HepG2 (cell line): ENCODE results near the gene INPP5E. TPM values are rescaled to one million over a fixed set of nuclear protein-coding genes. Genes with fewer than 3 reads are reported as not detected.

Source experiments
- ADNP ChIP-seq: sonication (generic); formaldehyde crosslinking; IDR thresholded peaks from 2 replicates; pipeline ENCODE4 v1.4.0; 2020; ENCODE audit warnings: missing genetic modification reagents
- CC2D1A ChIP-seq: sonication (generic); formaldehyde crosslinking; IDR thresholded peaks from 2 replicates; pipeline ENCODE4 v1.8.1; 2023; ENCODE audit warnings: mild to moderate bottlenecking, missing genetic modification reagents
- DNMT1 ChIP-seq: sonication (generic); formaldehyde crosslinking; IDR thresholded peaks from 2 replicates; pipeline ENCODE4 v1.5.1; 2020; ENCODE audit warnings: mild to moderate bottlenecking, missing genetic modification reagents
- FIP1L1 ChIP-seq: fragments of 200-400 bp; formaldehyde crosslinking; IDR thresholded peaks from 2 replicates; pipeline ENCODE4 v1.6.1; 2018; ENCODE audit warnings: low read depth, mild to moderate bottlenecking, low read length, moderate library complexity, borderline replicate concordance; ENCODE audit not compliant: insufficient read depth
- FLYWCH1 ChIP-seq: sonication (generic); formaldehyde crosslinking; IDR thresholded peaks from 2 replicates; pipeline ENCODE4 v1.8.1; 2023; ENCODE audit warnings: mild to moderate bottlenecking, missing genetic modification reagents
- GPN1 ChIP-seq: sonication (generic); formaldehyde crosslinking; IDR thresholded peaks from 2 replicates; pipeline ENCODE4 v1.5.1; 2020; ENCODE audit warnings: missing genetic modification reagents, borderline replicate concordance
- HES4 ChIP-seq: sonication (generic); formaldehyde crosslinking; IDR thresholded peaks from 2 replicates; pipeline ENCODE4 v1.9.0; 2021; ENCODE audit warnings: mild to moderate bottlenecking, missing genetic modification reagents, borderline replicate concordance
- HNRNPLL ChIP-seq: fragments of 200-400 bp; formaldehyde crosslinking; IDR thresholded peaks from 2 replicates; pipeline ENCODE4 v1.6.1; 2017; ENCODE audit warnings: mild to moderate bottlenecking, low read depth, low read length; ENCODE audit not compliant: poor library complexity, severe bottlenecking
- JUN ChIP-seq: sonication (generic); formaldehyde crosslinking; IDR thresholded peaks from 2 replicates; pipeline ENCODE4 v1.4.0; 2020; ENCODE audit warnings: mild to moderate bottlenecking, missing genetic modification reagents
- KMT2A ChIP-seq: sonication (generic); formaldehyde crosslinking; IDR thresholded peaks from 2 replicates; pipeline ENCODE4 v1.4.0; 2020; ENCODE audit warnings: missing genetic modification reagents
- LCORL ChIP-seq, 2 experiments: fragments of 450-650 bp in 1 of 2; sonication (generic) in 1 of 2; formaldehyde crosslinking in 1 of 2; IDR thresholded peaks; 2 replicates each; pipeline versions ENCODE4 v1.5.0 to v1.6.1; 2017 to 2020; ENCODE audit warnings: antibody characterized with exemption in 1 of 2, missing genetic modification reagents in 1 of 2
- POLR2A ChIP-seq, 2 experiments: IDR thresholded peaks; 2 replicates each; pipeline ENCODE4 v1.6.1; 2011; ENCODE audit warnings: low read depth in 2 of 2, low read length in 2 of 2, mild to moderate bottlenecking in 1 of 2, moderate library complexity in 1 of 2; ENCODE audit not compliant: insufficient read depth in 1 of 2
- POLR2AphosphoS5 ChIP-seq: IDR thresholded peaks from 2 replicates; pipeline ENCODE4 v1.6.1; 2012; ENCODE audit warnings: low read depth, low read length
- RELA ChIP-seq: sonication (generic); formaldehyde crosslinking; IDR thresholded peaks from 2 replicates; pipeline ENCODE4 v1.4.0; 2020; ENCODE audit warnings: missing genetic modification reagents
- SIX1 ChIP-seq: sonication (generic); formaldehyde crosslinking; IDR thresholded peaks from 2 replicates; pipeline ENCODE4 v1.4.0; 2020; ENCODE audit warnings: missing genetic modification reagents, borderline replicate concordance
- SMC3 ChIP-seq: IDR thresholded peaks from 2 replicates; pipeline ENCODE4 v1.6.1; 2011; ENCODE audit warnings: low read length, improper control_type of control experiment
- ZFP36L1 ChIP-seq: sonication (generic); formaldehyde crosslinking; IDR thresholded peaks from 2 replicates; pipeline ENCODE4 v1.8.0; 2022; ENCODE audit warnings: mild to moderate bottlenecking, missing genetic modification reagents, moderate library complexity
- ZNF136 ChIP-seq: sonication (generic); formaldehyde crosslinking; IDR thresholded peaks from 2 replicates; pipeline ENCODE4 v1.8.1; 2022; ENCODE audit warnings: low read depth, mild to moderate bottlenecking, moderate library complexity, missing genetic modification reagents
- ZNF367 ChIP-seq: sonication (generic); formaldehyde crosslinking; IDR thresholded peaks from 2 replicates; pipeline ENCODE4 v1.4.0; 2020; ENCODE audit warnings: missing genetic modification reagents, borderline replicate concordance
- ZNF546 ChIP-seq: sonication (generic); formaldehyde crosslinking; conservative IDR thresholded peaks from 2 replicates; pipeline ENCODE4 v1.8.1; 2023; ENCODE audit warnings: mild to moderate bottlenecking, missing genetic modification reagents
- ZNF563 ChIP-seq: sonication (generic); formaldehyde crosslinking; IDR thresholded peaks from 2 replicates; pipeline ENCODE4 v1.8.0; 2022; ENCODE audit warnings: mild to moderate bottlenecking, moderate library complexity, missing genetic modification reagents
- ZNF775 ChIP-seq: sonication (generic); formaldehyde crosslinking; IDR thresholded peaks from 2 replicates; pipeline ENCODE4 v1.4.0; 2020; ENCODE audit warnings: missing genetic modification reagents, mild to moderate bottlenecking, moderate library complexity, borderline replicate concordance
- ZNF781 ChIP-seq: sonication (generic); formaldehyde crosslinking; IDR thresholded peaks from 2 replicates; pipeline ENCODE4 v1.5.1; 2020; ENCODE audit warnings: borderline replicate concordance, mild to moderate bottlenecking, missing genetic modification reagents; ENCODE audit errors: not compliant biosample characterization
- ZNF883 ChIP-seq: sonication (generic); formaldehyde crosslinking; IDR thresholded peaks from 2 replicates; pipeline ENCODE4 v1.5.1; 2020; ENCODE audit warnings: mild to moderate bottlenecking, missing genetic modification reagents; ENCODE audit errors: not compliant biosample characterization
- polyA plus RNA-seq, 8 experiments: library from polyadenylated mRNA; depleted of rRNA in 3 of 8; stranded (reverse) in 7 of 8; unstranded in 1 of 8; fragments of >200 nt; fragmentation: Illumina TruSeq in 4 of 8; extraction: Trizol in 4 of 8; gene quantifications; 2 replicates each; pipeline versions ENCODE4 v1.2.1 to v1.2.3, GENCODE V29; 2011 to 2016; ENCODE audit warnings: low read depth in 4 of 8, missing spikeins in 1 of 8, mixed read lengths in 1 of 8; ENCODE audit not compliant: insufficient read depth in 1 of 8
- total RNA-seq, 5 experiments: library from RNA; depleted of rRNA; stranded (reverse); fragments of >200 nt; fragmentation: Illumina TruSeq; extraction: Trizol; gene quantifications; 2 replicates each; pipeline ENCODE4 v1.2.3, GENCODE V29; 2016; ENCODE audit warnings: low read depth in 1 of 5
- TF ChIP-seq, protein P1 (sequence below): sonication (generic); formaldehyde crosslinking; IDR thresholded peaks from 2 replicates; pipeline ENCODE4 v1.5.1; 2020; ENCODE audit warnings: missing genetic modification reagents, mild to moderate bottlenecking, borderline replicate concordance
- TF ChIP-seq, protein P2 (sequence below): IDR thresholded peaks from 2 replicates; pipeline ENCODE4 v1.6.1; 2018; ENCODE audit warnings: missing genetic modification reagents, mild to moderate bottlenecking, missing compliant biosample characterization
- TF ChIP-seq, protein P3 (sequence below): sonication (generic); formaldehyde crosslinking; IDR thresholded peaks from 2 replicates; pipeline ENCODE4 v1.4.0; 2020; ENCODE audit warnings: mild to moderate bottlenecking, missing genetic modification reagents
- TF ChIP-seq, protein P4 (sequence below): sonication (generic); formaldehyde crosslinking; IDR thresholded peaks from 2 replicates; pipeline ENCODE4 v1.5.0; 2020; ENCODE audit warnings: missing genetic modification reagents

The INPP5E gene
- total and polyA plus RNA-seq, 2 of the 13 experiments (the other 11 are each of a cell fraction or from before 2014, with no cell fraction given): 5.5 TPM

DNA sequence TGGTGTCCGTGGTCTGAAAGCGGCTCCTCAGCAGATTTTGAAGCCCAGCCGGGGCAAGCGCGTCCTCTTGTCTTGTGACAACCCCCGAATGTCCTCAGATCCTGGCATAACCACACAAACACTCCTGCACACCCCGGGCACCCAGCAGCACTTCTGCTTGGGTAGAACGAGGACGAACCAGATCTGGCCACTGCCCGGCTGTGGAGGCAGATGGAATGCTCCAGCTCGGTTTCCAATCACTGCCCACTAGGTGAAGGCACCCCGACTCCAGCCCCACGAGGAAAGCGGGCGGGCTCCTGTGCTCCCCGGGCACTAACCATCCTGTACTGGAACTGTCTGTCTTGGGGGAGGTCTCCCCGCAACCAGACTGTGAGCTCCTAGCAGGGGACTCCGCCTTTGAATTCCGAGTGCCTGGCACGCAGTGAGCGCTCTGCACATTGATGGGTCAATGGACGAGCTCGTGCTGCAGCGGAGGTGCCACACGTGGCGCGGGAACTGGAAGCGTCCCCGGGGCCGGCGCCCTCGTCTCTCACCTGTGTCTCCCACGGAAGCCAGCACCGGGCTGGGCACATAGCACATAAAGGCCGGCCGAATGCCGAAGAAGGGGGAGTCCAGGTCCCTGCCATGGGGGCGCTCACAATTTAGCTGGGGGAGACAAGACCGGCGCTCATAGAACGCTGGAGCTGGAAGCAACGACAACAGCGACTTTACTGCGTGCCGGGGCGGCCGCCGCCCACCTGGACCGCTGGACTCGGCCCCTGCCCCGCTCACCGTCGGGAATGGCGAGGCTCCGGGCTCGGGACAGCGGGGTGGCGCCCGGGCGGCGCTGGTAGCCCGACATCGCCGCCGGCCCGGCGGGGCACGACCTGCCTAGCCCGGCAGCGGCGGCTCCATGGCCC is 29.8 kb downstream of the INPP5E start (continued):
- TF ChIP-seq, protein P1, sequence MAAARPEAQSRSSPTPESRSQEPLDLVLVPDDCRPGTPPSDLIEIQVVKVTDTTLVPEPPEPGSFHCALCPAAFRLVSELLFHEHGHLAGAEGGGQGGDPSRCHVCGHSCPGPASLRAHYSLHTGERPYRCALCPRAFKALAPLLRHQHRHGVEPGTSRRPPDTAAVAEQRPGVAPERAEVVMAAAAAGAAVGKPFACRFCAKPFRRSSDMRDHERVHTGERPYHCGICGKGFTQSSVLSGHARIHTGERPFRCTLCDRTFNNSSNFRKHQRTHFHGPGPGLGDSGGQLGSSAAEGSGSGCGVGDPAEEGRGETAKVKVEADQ: no peak
- TF ChIP-seq ZNF781 (CRISPR knock-in tag) (no peak), RELA (no peak), HES4 (peak; percentile 18; the same call in 1 of the 2 replicates), FLYWCH1 (CRISPR knock-in tag) (no peak), POLR2A (IDR thresholded peaks at IDR 0.05; ENCODE audit: insufficient read depth in 1 of 2, low read depth in 2 of 2, low read length in 2 of 2) (0 out of 4 replicates have a peak, but pooled peaks of 1 of the 2 experiments have one; percentile 25), ZNF883 (no peak), ZFP36L1 (no peak), POLR2AphosphoS5 (no peak), LCORL (IDR thresholded peaks at IDR 0.05) (no peak), LCORL (CRISPR knock-in tag; IDR thresholded peaks at IDR 0.05) (no peak), ZNF775 (no peak), GPN1 (CRISPR knock-in tag) (0 out of 2 replicates have a peak, but pooled peaks have one; percentile 26), ADNP (CRISPR knock-in tag) (no peak), SIX1 (CRISPR knock-in tag) (no peak), ZNF546 (CRISPR knock-in tag) (peak; percentile 40; the same call in 1 of the 2 replicates), SMC3 (no peak), CC2D1A (CRISPR knock-in tag) (no peak), KMT2A (CRISPR knock-in tag) (no peak), ZNF563 (peak; percentile 29; the same call in 1 of the 2 replicates), HNRNPLL (no peak), DNMT1 (CRISPR knock-in tag) (no peak), ZNF136 (CRISPR knock-in tag) (no peak), FIP1L1 (no peak), JUN (CRISPR knock-in tag) (no peak), ZNF367 (CRISPR knock-in tag) (0 out of 2 replicates have a peak, but pooled peaks have one; percentile 54)
- TF ChIP-seq, protein P2, sequence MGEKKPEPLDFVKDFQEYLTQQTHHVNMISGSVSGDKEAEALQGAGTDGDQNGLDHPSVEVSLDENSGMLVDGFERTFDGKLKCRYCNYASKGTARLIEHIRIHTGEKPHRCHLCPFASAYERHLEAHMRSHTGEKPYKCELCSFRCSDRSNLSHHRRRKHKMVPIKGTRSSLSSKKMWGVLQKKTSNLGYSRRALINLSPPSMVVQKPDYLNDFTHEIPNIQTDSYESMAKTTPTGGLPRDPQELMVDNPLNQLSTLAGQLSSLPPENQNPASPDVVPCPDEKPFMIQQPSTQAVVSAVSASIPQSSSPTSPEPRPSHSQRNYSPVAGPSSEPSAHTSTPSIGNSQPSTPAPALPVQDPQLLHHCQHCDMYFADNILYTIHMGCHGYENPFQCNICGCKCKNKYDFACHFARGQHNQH (CRISPR knock-in tag): no peak
- TF ChIP-seq, protein P3, sequence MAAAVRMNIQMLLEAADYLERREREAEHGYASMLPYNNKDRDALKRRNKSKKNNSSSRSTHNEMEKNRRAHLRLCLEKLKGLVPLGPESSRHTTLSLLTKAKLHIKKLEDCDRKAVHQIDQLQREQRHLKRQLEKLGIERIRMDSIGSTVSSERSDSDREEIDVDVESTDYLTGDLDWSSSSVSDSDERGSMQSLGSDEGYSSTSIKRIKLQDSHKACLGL: no peak; the same call in 1 of the 2 replicates
- TF ChIP-seq, protein P4, sequence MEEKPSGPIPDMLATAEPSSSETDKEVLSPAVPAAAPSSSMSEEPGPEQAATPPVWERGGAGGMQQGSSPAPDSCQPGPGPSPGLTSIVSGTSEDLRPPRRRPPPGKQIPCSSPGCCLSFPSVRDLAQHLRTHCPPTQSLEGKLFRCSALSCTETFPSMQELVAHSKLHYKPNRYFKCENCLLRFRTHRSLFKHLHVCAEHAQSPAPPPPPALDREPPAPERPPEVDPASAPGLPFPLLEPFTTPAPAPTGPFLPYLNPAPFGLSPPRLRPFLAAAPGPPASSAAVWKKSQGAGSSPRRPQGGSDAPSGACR (CRISPR knock-in tag): no peak
